ENCODE data around the gene ZMIZ1. TPM values are rescaled to one million over a fixed set of nuclear protein-coding genes. Genes with fewer than 3 reads are reported as not detected.
A peak's percentile ranks its signal among the peaks of the same experiment; 100 is the strongest.

ZMIZ1 gene
- total RNA-seq, 1 experiment from 2014 or later, result 20.4 TPM

- peak; percentile 13 for DNase-seq
- no peak overlapping the region for H3K4me3 ChIP-seq (ENCODE audit: insufficient read depth, low read depth, low read length)
- H3K27me3 ChIP-seq (ENCODE audit: control insufficient read depth, insufficient read depth, low read length), result no peaks in the 10 kb centered on the region
- H3K36me3 ChIP-seq (replicated peaks; ENCODE audit: control insufficient read depth, insufficient read depth, low read length), result peaks cover 15% of the 10 kb centered on the region
Observed at GRCh38 chr10:79345241-79346011, 276.7 kb downstream of the ZMIZ1 start.

GRCh38 chr10:79346012-79346340 is 277.2 kb downstream of the ZMIZ1 start:
- no peaks in the 10 kb centered on the region for H3K27me3 ChIP-seq (ENCODE audit: control insufficient read depth, insufficient read depth, low read length)
- peaks cover 19% of the 10 kb centered on the region for H3K36me3 ChIP-seq (replicated peaks; ENCODE audit: control insufficient read depth, insufficient read depth, low read length)
- DNase-seq, result peak; percentile 10
- no peak overlapping the region for H3K4me3 ChIP-seq (ENCODE audit: insufficient read depth, low read depth, low read length)

- no peak overlapping the region for H3K4me3 ChIP-seq (ENCODE audit: insufficient read depth, low read depth, low read length)
- no peaks in the 10 kb centered on the region for H3K27me3 ChIP-seq (ENCODE audit: control insufficient read depth, insufficient read depth, low read length)
- peaks cover 23% of the 10 kb centered on the region for H3K36me3 ChIP-seq (replicated peaks; ENCODE audit: control insufficient read depth, insufficient read depth, low read length)
Observed at GRCh38 chr10:79346388-79347225, 277.8 kb downstream of the ZMIZ1 start.

DNA sequence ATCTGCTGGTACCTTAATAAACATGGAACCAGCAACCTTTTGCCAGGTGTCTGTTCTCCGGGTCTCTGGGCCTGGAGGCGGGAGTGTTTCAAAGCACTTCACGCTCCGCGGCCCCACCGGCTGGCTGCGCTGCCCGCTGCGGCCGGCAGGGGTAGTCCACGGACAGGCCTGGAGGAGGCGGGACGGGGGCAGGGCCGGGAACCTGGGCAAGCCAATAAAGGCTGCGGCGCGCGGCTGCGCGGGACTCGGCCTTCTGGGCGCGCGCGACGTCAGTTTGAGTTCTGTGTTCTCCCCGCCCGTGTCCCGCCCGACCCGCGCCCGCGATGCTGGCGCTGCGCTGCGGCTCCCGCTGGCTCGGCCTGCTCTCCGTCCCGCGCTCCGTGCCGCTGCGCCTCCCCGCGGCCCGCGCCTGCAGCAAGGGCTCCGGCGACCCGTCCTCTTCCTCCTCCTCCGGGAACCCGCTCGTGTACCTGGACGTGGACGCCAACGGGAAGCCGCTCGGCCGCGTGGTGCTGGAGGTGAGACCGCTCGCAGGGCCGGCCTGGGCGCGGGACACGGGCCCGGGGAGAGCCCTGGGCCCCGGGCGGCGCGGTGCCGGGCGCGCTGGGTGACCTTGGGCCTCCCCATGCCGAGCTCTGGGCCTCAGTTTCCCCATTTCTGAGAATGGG is 278.6 kb downstream of the ZMIZ1 start, which contains the start of gene PPIF:
Gene PPIF (plus strand): TSS at position 244 of the 668 bp plus-strand sequence. CDS start 80 bp downstream, at position 324.
- peak within 1 kb of the TSS; percentile 75 for H3K4me3 ChIP-seq (ENCODE audit: insufficient read depth, low read depth, low read length)
- H3K36me3 ChIP-seq (replicated peaks; ENCODE audit: control insufficient read depth, insufficient read depth, low read length), result peaks cover 28% of the 10 kb centered on the region
- peak; percentile 98 for DNase-seq

More at GRCh38 chr10:79346388-79347225, 277.8 kb downstream of the ZMIZ1 start:
- peak; percentile 84 for DNase-seq

GRCh38 chr10:79347894-79348639 is 279.3 kb downstream of the ZMIZ1 start:
- Histone ChIP-seq H3K4me3 (ENCODE audit: insufficient read depth, low read depth, low read length) (peak overlapping the region; percentile 75), H3K27me3 (ENCODE audit: control insufficient read depth, insufficient read depth, low read length) (no peaks in the 10 kb centered on the region), H3K36me3 (replicated peaks; ENCODE audit: control insufficient read depth, insufficient read depth, low read length) (peaks cover 32% of the 10 kb centered on the region)
- DNase-seq, result peak; percentile 86

More for the DNA sequence above, 278.6 kb downstream of the ZMIZ1 start, which contains the start of gene PPIF:
- H3K27me3 ChIP-seq (ENCODE audit: control insufficient read depth, insufficient read depth, low read length), result no peaks in the 10 kb centered on the region

DNA sequence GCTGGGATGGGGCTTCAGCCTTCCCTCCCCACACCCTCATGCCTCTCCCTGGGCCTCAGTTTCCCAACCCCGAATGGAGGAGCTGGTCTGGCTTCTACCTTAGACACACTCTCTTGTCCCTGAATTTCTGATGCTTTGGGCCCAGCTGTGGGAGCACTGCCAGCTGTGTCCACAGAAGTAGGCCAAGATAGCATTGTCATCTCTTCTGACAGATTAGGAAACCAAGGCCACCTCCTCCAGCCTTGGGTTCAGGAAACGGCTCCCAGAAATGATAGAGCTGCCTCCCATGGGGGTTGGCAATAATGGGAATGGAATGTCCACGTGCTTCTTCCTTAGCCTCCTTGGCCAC is 279.8 kb downstream of the ZMIZ1 start:
- no peak for DNase-seq
- Histone ChIP-seq H3K27me3 (ENCODE audit: control insufficient read depth, insufficient read depth, low read length) (no peaks in the 10 kb centered on the region), H3K4me3 (ENCODE audit: insufficient read depth, low read depth, low read length) (peak overlapping the region; percentile 75; the same call in 1 of the 2 replicates), H3K36me3 (replicated peaks; ENCODE audit: control insufficient read depth, insufficient read depth, low read length) (peaks cover 35% of the 10 kb centered on the region)

DNA sequence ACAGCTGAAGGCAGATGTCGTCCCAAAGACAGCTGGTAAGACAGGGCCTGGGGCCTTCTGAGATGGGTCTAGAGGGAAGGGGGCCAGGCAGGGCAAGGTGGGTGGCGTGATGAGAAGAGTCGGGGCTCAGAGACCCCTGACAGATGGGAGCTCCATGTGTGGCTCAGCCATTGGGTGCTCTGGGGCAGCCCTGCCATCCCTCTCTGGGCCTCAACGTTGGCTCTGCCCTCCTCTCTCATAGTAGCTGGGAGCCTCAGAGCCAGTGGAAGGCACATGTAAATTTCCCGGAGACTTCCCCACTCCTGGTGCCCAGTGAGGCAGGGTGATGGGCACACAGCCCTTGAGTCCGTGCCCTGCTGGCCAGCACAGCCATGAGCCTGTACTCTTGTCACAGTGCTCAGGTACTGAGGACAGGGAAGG is 280.3 kb downstream of the ZMIZ1 start:
- Histone ChIP-seq H3K36me3 (replicated peaks; ENCODE audit: control insufficient read depth, insufficient read depth, low read length) (peaks cover 40% of the 10 kb centered on the region), H3K4me3 (ENCODE audit: insufficient read depth, low read depth, low read length) (no peak overlapping the region), H3K27me3 (ENCODE audit: control insufficient read depth, insufficient read depth, low read length) (no peaks in the 10 kb centered on the region)
- peak; percentile 14 for DNase-seq

DNA sequence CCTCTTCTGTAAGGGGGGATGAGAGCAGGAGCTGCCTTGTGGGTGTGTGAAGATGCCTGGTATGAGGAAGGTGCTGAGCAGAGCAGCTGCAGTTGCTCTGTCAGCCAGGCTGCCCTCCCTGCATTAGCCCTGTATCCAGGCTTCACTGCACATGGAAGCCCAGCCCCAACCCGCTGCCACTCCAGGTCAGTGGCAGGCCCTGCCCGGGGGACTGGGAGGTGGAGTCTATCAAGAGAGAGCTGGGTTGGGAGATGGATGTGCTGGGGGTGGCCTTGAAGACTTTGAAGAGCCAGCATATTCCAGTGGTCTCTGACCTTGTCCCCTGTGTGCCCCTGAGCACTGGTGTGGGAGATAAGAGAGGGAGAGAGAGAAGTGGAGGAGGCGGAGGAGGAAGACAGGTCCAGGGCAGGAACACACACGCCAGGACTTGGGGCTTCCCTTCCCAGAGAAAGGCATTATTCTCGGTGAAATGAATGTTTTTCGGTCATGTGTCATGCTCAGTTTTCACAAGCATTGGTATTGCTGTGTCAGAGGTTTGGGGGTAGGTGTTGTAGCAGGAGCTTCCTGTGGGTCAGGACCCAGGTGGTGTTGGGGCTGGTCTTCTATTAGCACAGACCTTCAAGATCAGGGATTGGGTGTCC is 281.1 kb downstream of the ZMIZ1 start:
- no peak overlapping the region for H3K4me3 ChIP-seq (ENCODE audit: insufficient read depth, low read depth, low read length)
- peaks cover 46% of the 10 kb centered on the region for H3K36me3 ChIP-seq (replicated peaks; ENCODE audit: control insufficient read depth, insufficient read depth, low read length)
- no peaks in the 10 kb centered on the region for H3K27me3 ChIP-seq (ENCODE audit: control insufficient read depth, insufficient read depth, low read length)
- peak; percentile 19 for DNase-seq

- peak; percentile 25 for DNase-seq
- no peak overlapping the region for H3K4me3 ChIP-seq (ENCODE audit: insufficient read depth, low read depth, low read length)
- H3K36me3 ChIP-seq (replicated peaks; ENCODE audit: control insufficient read depth, insufficient read depth, low read length), result peaks cover 46% of the 10 kb centered on the region
- no peaks in the 10 kb centered on the region for H3K27me3 ChIP-seq (ENCODE audit: control insufficient read depth, insufficient read depth, low read length)
Observed at GRCh38 chr10:79350407-79351154, 281.8 kb downstream of the ZMIZ1 start.

DNA sequence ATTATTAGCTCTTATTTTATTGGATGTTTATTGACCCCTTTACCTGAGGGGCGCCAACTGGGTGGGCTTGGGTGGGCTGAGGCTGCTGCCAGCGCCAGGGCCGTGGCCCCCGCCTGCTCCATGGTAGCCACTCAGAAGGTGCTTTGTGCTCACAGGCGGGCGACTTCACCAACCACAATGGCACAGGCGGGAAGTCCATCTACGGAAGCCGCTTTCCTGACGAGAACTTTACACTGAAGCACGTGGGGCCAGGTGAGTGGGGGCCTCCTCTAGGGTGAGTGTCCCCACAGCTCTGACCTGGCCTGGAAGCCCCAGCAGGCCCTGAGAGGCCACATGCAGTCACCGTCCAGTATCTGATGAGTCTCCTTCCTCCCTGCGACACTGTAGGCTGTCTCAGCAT is 282.6 kb downstream of the ZMIZ1 start:
- H3K4me3 ChIP-seq (ENCODE audit: insufficient read depth, low read depth, low read length), result no peak overlapping the region
- no peaks in the 10 kb centered on the region for H3K27me3 ChIP-seq (ENCODE audit: control insufficient read depth, insufficient read depth, low read length)
- H3K36me3 ChIP-seq (replicated peaks; ENCODE audit: control insufficient read depth, insufficient read depth, low read length), result peaks cover 46% of the 10 kb centered on the region
- peak; percentile 19 for DNase-seq

DNA sequence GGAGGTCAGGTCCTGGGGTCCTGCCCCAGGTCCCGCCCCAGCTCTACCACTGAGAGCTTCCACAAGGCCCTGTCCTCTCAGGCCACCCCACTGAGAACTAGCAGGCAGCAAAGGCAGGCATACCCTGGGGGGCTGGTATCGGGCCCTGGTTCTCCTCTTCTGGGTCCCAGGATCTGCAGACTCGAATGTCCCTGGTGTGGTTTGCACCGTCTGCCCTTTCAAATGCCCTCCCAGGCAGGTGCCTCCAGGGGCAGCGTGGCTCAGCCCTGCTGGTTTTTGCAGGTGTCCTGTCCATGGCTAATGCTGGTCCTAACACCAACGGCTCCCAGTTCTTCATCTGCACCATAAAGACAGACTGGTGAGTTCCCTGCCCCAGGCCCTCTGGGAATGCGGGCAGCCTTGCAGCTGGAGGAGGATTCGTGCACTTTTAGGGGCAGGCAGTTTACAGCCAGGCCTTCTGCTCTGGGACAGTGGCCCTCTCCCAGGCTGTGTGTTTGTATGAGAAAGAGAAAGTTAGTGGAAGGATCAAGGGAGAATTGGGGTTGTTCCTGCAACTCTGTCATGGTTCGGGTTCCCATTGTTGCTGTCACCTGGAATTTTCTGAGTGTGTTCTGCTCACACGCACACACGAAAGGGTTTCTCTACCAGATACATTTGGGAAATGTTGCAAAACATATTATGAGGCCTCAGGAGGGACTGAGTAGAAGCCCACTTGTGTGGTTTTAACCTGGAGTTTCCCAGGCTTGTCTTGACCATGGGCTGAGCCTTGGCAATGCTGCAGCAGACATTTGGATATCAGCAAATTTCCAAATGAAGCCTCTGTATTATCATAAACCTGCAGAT is 283.5 kb downstream of the ZMIZ1 start:
- no peak overlapping the region for H3K4me3 ChIP-seq (ENCODE audit: insufficient read depth, low read depth, low read length)
- DNase-seq, result peak; percentile 31
- H3K27me3 ChIP-seq (ENCODE audit: control insufficient read depth, insufficient read depth, low read length), result no peaks in the 10 kb centered on the region
- peaks cover 46% of the 10 kb centered on the region for H3K36me3 ChIP-seq (replicated peaks; ENCODE audit: control insufficient read depth, insufficient read depth, low read length)

DNA sequence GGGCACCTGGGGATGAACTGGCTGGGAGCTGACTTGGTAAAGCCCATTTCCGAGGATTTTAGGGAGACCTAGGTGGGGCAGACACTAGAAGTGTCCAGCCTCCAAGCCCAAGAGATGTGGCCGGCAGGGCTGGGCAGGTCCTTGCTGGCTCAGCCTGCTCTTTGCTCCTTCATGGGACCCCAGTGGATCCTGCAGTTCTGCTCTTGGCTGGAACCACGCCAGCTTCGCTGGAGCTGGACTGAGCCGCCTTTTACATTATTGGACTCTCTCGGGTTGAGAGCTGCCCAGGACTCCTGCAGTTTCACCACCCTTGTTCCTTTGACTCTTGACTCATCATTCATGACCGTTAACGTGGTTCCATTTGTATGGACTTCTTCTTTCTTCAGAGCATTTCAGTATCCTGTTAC is 284.2 kb downstream of the ZMIZ1 start:
- DNase-seq, result peak; percentile 6
- no peak overlapping the region for H3K4me3 ChIP-seq (ENCODE audit: insufficient read depth, low read depth, low read length)
- H3K36me3 ChIP-seq (replicated peaks; ENCODE audit: control insufficient read depth, insufficient read depth, low read length), result peaks cover 46% of the 10 kb centered on the region
- H3K27me3 ChIP-seq (ENCODE audit: control insufficient read depth, insufficient read depth, low read length), result no peaks in the 10 kb centered on the region

Data from H7 (cell line).